Stimulated activated naive B cell treated with anti-CD40 and anti-IgM and Interleukin-4, amounts not matched to agents 10 μg/mL and 1 μg/mL and 100 μg/mL, for 72 hours (primary cell): ENCODE data around the gene SPATC1L.
"Not testable (repeated sequence)": the region's sequence is repeated elsewhere in the genome, so short reads cannot be mapped to it uniquely, and the experiment has no call there.

Experiments used
- ATAC-seq, 2 donors: fragments of 150-1000 bp; cut with Tn5 transposase; replicated peaks; 2 replicates each; pipeline ENCODE4 v1.10.0; 2021; ENCODE audit warnings: moderate library complexity in 1 of 2
- DNase-seq: peaks from one replicate; pipeline ENCODE4 v3.0.0; 2021
- H3K27ac Mint-ChIP-seq: one replicate; pipeline ENCODE4 v1.8.0; 2022; ENCODE audit warnings: mild to moderate bottlenecking, mixed read lengths
- H3K27me3 Mint-ChIP-seq, 2 donors: one replicate each; pipeline ENCODE4 v1.8.0; 2022; ENCODE audit warnings: mixed read lengths in 2 of 2
- H3K36me3 Mint-ChIP-seq, 2 donors: one replicate each; pipeline ENCODE4 v1.8.0; 2022; ENCODE audit warnings: mixed read lengths in 2 of 2, mild to moderate bottlenecking in 1 of 2
- H3K4me1 Mint-ChIP-seq, 2 donors: one replicate each; pipeline ENCODE4 v1.8.0; 2022; ENCODE audit warnings: mixed read lengths in 2 of 2, mild to moderate bottlenecking in 1 of 2
- H3K4me3 Mint-ChIP-seq, 2 donors: one replicate each; pipeline ENCODE4 v1.8.0; 2022; ENCODE audit warnings: mild to moderate bottlenecking in 2 of 2, mixed read lengths in 2 of 2, moderate library complexity in 1 of 2
- H3K9me3 Mint-ChIP-seq, 2 donors: one replicate each; pipeline ENCODE4 v1.8.0; 2022; ENCODE audit warnings: mixed read lengths in 2 of 2, mild to moderate bottlenecking in 1 of 2

The SPATC1L gene

DNA sequence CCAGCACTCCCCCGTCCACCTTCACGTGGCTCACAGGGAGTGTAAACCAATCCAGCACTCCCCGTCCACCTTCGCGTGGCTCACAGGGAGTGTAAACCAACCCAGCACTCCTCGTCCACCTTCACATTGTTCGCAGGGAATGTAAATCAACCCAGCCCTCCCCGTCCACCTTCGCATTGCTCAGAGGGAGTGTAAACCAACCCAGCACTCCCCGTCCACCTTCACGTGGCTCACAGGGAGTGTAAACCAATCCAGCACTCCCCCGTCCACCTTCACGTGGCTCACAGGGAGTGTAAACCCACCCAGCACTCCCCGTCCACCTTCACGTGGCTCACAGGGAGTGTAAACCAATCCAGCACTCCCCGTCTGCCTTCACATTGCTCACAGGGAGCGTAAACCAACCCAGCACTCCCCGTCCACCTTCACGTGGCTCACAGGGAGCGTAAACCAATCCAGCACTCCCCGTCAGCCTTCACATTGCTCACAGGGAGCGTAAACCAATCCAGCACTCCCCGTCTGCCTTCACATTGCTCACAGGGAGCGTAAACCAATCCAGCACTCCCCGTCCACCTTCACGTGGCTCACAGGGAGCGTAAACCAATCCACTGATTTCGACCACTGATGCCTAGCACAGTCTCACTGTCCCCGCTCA lies 43.8 kb downstream of the SPATC1L start:
- H3K36me3 Mint-ChIP-seq, DNase-seq, H3K4me3 Mint-ChIP-seq, H3K4me1 Mint-ChIP-seq, ATAC-seq, H3K27ac Mint-ChIP-seq, H3K9me3 Mint-ChIP-seq: not testable (repeated sequence)
- H3K27me3 Mint-ChIP-seq, result peaks cover 7 to 19% of the 10 kb centered on the region in 2 donors

DNA sequence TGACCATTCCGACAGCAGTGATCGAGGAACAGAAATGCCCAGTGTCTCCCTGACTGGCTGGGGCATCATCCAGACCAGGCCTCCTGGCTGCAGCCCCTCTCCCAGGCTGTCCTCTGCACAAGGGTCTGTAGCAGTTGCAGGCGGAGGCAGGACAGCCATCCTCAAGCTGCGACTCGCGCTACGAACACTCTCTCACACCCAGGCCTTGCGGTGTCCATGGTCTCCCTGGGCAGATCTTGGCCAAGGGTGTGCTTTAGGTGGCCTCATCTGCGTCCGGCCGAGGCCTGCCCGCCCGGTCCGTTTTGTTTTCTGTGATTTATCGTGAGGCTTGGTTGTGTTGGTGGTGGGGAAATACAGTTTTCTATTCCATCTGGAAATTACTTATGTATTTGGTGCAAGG lies 44.6 kb downstream of the SPATC1L start:
- no peak for DNase-seq
- Mint-ChIP-seq H3K4me3 (no peak overlapping the region), H3K9me3 (no peaks in the 10 kb centered on the region), H3K4me1 (peaks cover 3 to 7% of the 10 kb centered on the region in 2 donors), H3K27me3 (peaks cover 10 to 27% of the 10 kb centered on the region in 2 donors), H3K36me3 (peaks cover 0 to 2% of the 10 kb centered on the region in 2 donors), H3K27ac (no peak overlapping the region)
- no peak for ATAC-seq

DNA sequence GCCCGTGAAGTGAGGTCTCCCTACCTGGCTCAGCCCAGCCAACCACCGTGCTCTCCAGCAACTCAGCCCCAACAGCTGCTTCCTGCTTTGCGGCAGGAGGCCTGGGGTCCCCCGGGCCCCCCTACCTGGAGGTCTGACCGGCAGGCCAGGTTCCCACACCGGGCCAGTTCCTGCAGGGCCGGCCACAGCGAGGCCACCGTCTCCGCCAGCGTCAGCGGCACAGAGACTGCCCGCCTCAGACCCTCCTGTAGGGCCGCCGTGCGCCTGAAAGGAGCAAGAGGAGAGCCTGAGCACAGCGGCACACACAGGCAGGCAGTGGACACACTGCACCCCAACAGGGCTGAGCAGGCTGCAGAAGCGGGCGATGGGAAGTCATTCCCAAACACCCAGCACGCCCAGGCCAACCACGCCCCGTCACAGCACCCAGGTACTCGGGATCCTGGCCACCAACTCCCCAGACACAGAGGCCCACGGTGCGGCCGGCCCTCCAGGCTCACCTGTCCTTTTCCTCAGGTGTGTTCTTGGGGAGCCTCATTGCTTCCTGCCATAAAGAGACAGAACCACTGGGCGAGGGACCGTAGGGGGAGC lies 45.8 kb downstream of the SPATC1L start:
- Mint-ChIP-seq H3K27me3 (peaks cover 8 to 28% of the 10 kb centered on the region in 2 donors), H3K4me3 (no peak overlapping the region), H3K4me1 (no peaks in the 10 kb centered on the region), H3K9me3 (no peaks in the 10 kb centered on the region), H3K27ac (no peak overlapping the region), H3K36me3 (peaks cover 0 to 2% of the 10 kb centered on the region in 2 donors)
- ATAC-seq (no peak), DNase-seq (no peak)

DNA sequence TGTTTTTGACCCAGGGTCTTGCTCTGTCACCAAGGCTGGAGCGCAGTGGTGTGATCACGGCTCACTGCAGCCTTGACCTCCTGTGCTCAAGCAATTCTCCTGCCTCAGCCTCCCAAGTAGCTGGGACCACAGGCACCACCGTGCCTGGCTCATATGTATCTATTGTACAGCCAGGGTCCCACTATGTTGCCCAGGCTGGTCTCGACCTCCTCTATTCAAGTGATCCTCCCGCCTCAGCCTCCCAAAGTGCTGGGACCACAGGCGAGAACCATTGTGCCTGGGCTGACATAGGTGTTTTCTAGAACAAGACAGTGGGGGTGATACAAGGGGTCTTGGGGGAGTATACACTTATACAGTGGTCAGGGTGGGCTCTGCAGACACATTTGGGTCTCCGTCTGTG lies 46.4 kb downstream of the SPATC1L start:
- Mint-ChIP-seq H3K27me3 (peaks cover 8 to 28% of the 10 kb centered on the region in 2 donors), H3K4me1 (no peaks in the 10 kb centered on the region), H3K27ac (no peak overlapping the region), H3K4me3 (no peak overlapping the region), H3K9me3 (no peaks in the 10 kb centered on the region), H3K36me3 (peaks cover 0 to 2% of the 10 kb centered on the region in 2 donors)
- ATAC-seq (no peak), DNase-seq (no peak)

DNA sequence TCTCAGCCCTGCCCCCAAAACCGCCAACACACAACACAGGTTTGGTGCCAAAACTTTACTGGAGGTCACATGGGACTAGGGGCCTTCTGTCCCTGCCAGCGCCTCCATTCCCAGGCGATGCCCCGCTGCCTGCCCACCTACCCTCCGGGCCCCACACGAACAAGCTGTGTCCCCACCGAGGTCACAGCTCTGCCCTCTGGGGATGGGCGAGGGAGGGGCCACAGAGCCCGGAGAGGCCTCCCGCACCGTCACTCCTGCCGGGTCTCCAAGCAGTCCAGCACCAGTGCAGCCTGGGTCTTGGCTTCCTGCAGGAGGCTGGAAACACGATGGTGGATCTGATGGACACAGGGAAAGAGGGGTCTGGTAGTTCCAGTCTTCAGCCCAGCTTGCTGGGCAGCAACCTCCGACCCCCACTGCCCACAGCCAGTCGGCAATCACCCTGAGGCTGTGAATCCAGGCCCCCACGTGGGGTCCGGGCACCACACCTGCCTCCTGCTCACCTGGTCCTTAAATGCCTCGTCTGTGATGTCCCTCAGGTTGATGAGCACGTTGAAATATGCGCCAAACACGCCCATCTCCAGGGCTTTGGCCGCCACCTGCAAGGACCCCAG lies 47.4 kb downstream of the SPATC1L start:
- peaks cover 0 to 2% of the 10 kb centered on the region in 2 donors for H3K36me3 Mint-ChIP-seq
- H3K4me1 Mint-ChIP-seq, result no peaks in the 10 kb centered on the region
- no peaks in the 10 kb centered on the region for H3K9me3 Mint-ChIP-seq
- H3K4me3 Mint-ChIP-seq, result no peak overlapping the region
- ATAC-seq (no peak), DNase-seq (no peak)
- H3K27me3 Mint-ChIP-seq, result peaks cover 8 to 28% of the 10 kb centered on the region in 2 donors
- H3K27ac Mint-ChIP-seq, result no peak overlapping the region

DNA sequence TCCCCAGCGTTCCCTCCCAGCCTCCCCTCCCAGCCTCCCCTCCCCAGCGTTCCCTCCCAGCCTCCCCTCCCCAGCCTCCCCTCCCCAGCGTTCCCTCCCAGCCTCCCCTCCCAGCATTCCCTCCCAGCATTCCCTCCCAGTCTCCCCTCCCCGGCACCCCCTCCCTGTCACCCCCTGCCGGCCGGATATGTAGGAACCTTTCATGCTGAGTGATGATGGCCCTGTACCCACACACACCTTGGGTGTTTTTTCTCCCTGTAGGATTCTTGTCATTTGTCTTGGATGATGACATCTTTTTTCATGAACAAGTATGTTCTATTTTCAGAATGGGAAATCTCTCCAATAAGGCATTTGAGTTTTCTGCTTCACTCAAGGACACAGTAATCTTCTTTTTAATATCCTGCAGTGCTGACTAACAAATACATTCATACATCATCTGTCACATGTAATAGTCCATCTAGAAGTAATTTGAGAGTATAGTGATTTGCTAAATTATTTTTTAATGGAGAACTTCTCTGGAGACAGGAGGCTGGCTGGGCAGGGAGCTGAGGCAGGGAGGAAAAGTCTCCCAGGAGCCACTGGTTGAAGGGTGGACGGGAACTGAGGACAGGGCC lies 48.4 kb downstream of the SPATC1L start:
- no peak for ATAC-seq
- no peak overlapping the region for H3K4me3 Mint-ChIP-seq
- no peaks in the 10 kb centered on the region for H3K36me3 Mint-ChIP-seq
- H3K27ac Mint-ChIP-seq, result no peak overlapping the region
- no peaks in the 10 kb centered on the region for H3K4me1 Mint-ChIP-seq
- H3K9me3 Mint-ChIP-seq, result no peaks in the 10 kb centered on the region
- peaks cover 8 to 28% of the 10 kb centered on the region in 2 donors for H3K27me3 Mint-ChIP-seq
- DNase-seq, result no peak

DNA sequence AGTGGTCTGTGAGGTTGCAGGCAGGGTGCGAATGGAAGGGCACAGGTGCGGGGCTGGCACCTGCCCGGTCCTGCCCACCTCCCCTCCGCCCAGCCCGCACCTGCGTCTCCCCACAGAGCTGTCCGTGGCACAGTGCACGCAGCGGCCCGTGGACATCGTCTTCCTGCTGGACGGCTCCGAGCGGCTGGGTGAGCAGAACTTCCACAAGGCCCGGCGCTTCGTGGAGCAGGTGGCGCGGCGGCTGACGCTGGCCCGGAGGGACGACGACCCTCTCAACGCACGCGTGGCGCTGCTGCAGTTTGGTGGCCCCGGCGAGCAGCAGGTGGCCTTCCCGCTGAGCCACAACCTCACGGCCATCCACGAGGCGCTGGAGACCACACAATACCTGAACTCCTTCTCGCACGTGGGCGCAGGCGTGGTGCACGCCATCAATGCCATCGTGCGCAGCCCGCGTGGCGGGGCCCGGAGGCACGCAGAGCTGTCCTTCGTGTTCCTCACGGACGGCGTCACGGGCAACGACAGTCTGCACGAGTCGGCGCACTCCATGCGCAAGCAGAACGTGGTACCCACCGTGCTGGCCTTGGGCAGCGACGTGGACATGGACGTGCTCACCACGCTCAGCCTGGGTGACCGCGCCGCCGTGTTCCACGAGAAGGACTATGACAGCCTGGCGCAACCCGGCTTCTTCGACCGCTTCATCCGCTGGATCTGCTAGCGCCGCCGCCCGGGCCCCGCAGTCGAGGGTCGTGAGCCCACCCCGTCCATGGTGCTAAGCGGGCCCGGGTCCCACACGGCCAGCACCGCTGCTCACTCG lies 52.2 kb downstream of the SPATC1L start:
- Mint-ChIP-seq H3K36me3 (no peaks in the 10 kb centered on the region), H3K9me3 (no peaks in the 10 kb centered on the region)

DNA sequence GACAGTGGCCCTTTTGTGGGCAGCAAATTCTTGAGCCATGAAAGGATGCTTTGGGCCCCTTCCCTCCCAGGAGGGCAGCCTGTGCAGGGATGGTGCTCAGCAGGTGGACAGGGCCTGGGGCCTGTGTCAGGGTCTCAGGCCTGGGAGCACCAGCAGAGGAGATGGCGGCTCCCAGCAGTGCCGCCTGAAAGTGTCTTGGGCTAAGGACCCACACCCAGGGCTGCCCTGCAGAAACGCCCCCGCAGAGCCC lies 52.7 kb downstream of the SPATC1L start:
- DNase-seq (no peak), ATAC-seq (no peak)
- Mint-ChIP-seq H3K36me3 (no peaks in the 10 kb centered on the region), H3K27ac (no peak overlapping the region), H3K4me1 (no peaks in the 10 kb centered on the region), H3K27me3 (peaks cover 8 to 10% of the 10 kb centered on the region in 2 donors), H3K9me3 (no peaks in the 10 kb centered on the region), H3K4me3 (no peak overlapping the region)

More for the DNA sequence above, 52.2 kb downstream of the SPATC1L start:
- ATAC-seq (no peak), DNase-seq (no peak)
- H3K4me1 Mint-ChIP-seq, result no peaks in the 10 kb centered on the region
- no peak overlapping the region for H3K4me3 Mint-ChIP-seq
- H3K27ac Mint-ChIP-seq, result no peak overlapping the region
- H3K27me3 Mint-ChIP-seq, result peaks cover 8 to 11% of the 10 kb centered on the region in 2 donors

DNA sequence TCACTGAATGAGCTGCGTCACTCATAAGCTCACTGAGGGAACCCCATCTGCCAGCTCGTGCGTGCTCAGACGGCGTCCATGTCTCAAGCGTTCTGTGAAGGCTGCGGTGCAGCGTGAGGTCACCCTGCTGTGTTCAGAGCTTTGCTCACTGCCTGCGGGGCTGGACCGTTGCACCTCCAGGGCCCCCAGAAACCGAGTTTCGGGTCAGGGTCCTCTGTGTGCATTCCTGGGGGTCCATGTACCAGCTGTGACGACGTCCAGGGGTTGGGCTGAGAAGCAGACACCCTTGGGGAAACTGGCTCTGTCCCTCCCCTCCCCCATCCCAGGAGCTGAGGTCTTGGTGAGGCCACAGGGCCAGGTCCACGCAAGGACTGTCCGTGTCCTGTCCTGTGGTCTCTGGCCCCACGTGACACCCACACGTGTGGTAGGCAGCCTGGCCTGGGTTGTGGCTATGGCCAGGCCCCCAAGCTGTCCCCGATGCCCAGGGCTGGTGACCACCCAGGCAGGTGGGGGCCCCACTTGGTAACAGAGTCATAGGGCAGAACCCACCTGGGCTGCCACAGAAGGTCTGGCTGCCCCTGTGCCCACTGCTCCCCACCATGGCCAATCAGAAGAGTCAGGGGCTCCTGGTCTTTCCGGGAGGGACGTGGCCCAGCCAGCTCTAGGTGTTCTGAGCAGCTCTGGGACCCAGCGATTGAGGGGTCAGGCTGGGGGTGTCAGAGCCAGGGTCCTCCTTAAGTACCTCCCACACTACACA lies 53.2 kb downstream of the SPATC1L start:
- Mint-ChIP-seq H3K27me3 (peaks cover 7 to 10% of the 10 kb centered on the region in 2 donors), H3K4me3 (no peak overlapping the region), H3K4me1 (no peaks in the 10 kb centered on the region), H3K9me3 (no peaks in the 10 kb centered on the region), H3K36me3 (no peaks in the 10 kb centered on the region), H3K27ac (peak overlapping the region; percentile 42)
- DNase-seq, result no peak
- ATAC-seq, result no peak

DNA sequence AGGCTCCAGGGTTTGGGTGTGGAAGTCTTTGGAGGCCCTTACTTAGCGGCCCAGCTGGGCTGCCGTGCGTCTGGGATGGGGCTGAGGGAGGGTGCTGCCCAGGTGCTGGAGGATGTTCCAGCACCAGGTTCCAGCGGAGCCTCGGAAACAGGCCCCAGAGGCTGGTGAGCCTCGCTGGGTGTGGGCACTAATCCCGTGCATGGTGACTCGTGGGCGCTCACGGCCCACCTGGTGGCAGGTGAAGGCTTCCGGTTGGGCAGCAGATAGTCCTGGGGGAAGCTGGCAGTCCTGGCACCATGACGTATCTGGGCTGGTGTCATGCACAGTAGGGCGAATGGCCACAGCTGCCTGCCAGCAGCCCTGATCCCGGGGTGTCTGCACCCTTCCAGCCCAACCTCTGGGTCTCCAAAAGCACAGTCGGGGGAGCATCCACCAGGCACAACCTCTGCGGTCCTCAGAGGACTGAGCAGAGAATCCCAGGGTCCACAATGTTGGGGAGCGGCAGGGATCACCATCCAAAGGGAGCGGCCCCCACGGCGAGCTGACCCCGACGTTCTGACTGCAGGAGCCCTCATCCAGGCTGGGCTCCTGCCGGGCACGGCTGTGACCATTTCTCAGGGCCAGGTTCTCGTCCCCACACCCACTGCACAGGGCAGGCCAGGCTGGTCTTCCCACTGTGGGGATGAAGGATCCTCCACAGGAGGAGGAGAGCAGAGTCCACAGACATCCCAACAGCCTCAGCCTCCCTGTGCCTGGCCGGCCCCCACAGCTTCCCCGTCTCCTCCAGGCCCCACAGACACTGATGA lies 54.2 kb downstream of the SPATC1L start:
- no peaks in the 10 kb centered on the region for H3K9me3 Mint-ChIP-seq

DNA sequence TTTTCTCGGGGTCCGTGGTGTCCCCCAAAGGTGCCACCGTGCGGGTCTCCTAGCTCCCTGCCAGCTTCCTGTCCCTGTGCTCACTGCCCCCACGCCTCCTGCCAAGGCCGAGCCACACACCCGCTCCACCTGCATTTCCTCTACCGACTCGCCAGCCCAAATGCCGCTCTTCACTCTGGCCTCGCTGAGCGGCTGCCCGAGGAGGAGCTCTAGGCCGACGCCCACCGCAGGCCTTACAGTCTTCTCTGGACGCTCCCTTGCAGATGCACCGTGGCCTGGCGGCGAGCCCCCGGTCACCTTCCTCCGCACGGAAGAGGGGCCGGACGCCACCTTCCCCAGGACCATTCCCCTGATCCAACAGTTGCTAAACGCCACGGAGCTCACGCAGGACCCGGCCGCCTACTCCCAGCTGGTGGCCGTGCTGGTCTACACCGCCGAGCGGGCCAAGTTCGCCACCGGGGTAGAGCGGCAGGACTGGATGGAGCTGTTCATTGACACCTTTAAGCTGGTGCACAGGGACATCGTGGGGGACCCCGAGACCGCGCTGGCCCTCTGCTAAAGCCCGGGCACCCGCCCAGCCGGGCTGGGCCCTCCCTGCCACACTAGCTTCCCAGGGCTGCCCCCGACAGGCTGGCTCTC lies 55.2 kb downstream of the SPATC1L start:
- Mint-ChIP-seq H3K27me3 (no peaks in the 10 kb centered on the region), H3K36me3 (no peaks in the 10 kb centered on the region), H3K27ac (no peak overlapping the region), H3K4me3 (no peak overlapping the region), H3K4me1 (no peaks in the 10 kb centered on the region), H3K9me3 (peaks cover 0 to 1% of the 10 kb centered on the region in 2 donors)
- DNase-seq (no peak), ATAC-seq (no peak)

More for the DNA sequence above, 54.2 kb downstream of the SPATC1L start:
- H3K4me3 Mint-ChIP-seq, result no peak overlapping the region
- H3K27me3 Mint-ChIP-seq, result peaks cover under 1 to 5% of the 10 kb centered on the region in 2 donors
- DNase-seq, result no peak
- H3K36me3 Mint-ChIP-seq, result no peaks in the 10 kb centered on the region
- ATAC-seq, result no peak
- no peak overlapping the region for H3K27ac Mint-ChIP-seq
- H3K4me1 Mint-ChIP-seq, result no peaks in the 10 kb centered on the region

DNA sequence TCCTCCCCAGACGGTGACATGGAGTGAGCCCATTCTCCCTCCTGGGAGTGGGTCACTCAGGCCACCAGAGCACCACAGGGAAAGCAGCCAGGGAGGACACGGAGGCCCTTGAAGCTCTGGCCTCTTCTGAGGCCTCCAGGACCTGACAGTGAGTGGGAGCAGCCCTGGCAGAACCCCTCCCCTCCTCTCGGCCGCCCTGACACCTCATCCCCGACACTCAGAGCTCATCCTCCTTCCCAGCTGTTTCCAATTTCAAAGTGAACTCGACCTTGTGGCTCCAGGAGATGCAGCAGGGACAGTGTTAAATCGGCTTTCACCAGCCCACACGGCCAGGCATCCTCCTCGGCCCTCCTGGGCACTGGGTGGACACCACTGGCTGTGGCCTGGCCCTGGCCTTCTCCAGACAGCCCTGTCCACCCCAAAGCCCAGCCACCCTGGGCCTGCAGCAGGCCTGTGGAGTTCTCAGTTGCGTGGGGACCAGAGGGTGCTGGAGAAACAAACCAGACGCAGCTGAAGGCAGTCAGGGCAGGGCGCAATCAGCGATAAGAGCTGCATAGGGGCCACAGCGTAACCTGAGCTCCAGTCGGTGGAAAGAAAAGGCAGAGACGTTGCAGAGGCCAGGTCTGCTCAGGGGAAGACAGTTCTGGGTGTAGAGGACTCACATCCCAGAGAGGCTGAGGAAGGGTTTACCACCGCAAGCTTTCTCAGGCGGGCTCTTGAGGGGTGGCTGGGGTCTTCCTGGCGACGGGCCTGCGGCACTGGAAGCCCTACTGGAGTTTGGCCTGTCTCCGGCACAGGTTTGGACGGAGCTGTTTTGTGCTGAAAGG lies 55.9 kb downstream of the SPATC1L start:
- H3K27ac Mint-ChIP-seq, result no peak overlapping the region

More for the DNA sequence above, 55.9 kb downstream of the SPATC1L start:
- peaks cover 0 to 6% of the 10 kb centered on the region in 2 donors for H3K27me3 Mint-ChIP-seq
- H3K4me1 Mint-ChIP-seq, result no peaks in the 10 kb centered on the region
- H3K9me3 Mint-ChIP-seq, result peaks cover 6 to 7% of the 10 kb centered on the region in 2 donors
- H3K4me3 Mint-ChIP-seq, result no peak overlapping the region
- DNase-seq, result no peak
- no peaks in the 10 kb centered on the region for H3K36me3 Mint-ChIP-seq
- no peak for ATAC-seq
